GM12878 (cell line): ENCODE data around the gene LZTFL1. TPM values are rescaled to one million over a fixed set of nuclear protein-coding genes. Genes with fewer than 3 reads are reported as not detected.
A peak's percentile ranks its signal among the peaks of the same experiment; 100 is the strongest.

Source experiments
- BCL11A ChIP-seq: IDR thresholded peaks from 2 replicates; pipeline ENCODE4 v1.6.1; 2011; ENCODE audit warnings: low read depth, low read length
- CREB1 ChIP-seq: IDR thresholded peaks from 2 replicates; pipeline ENCODE4 v1.6.1; 2012; ENCODE audit warnings: low read depth, mild to moderate bottlenecking, inconsistent platforms
- FOS ChIP-seq: IDR thresholded peaks from 3 replicates; pipeline ENCODE4 v1.6.1; 2011; ENCODE audit warnings: borderline replicate concordance; ENCODE audit not compliant: insufficient read length; ENCODE audit errors: extremely low read depth
- HCFC1 ChIP-seq: fragments of 150-350 bp; IDR thresholded peaks from 2 replicates; pipeline ENCODE4 v1.6.1; 2014; ENCODE audit warnings: low read length
- HDAC6 ChIP-seq: fragments of 200-600 bp; sonication (generic); IDR thresholded peaks from one replicate; pipeline ENCODE4 v1.8.0; 2017; ENCODE audit warnings: antibody characterized with exemption; ENCODE audit not compliant: unreplicated experiment
- IKZF2 ChIP-seq, 2 experiments: fragments of 450-650 bp; IDR thresholded peaks; 2 replicates each; pipeline ENCODE4 v1.6.1; 2017; ENCODE audit warnings: mild to moderate bottlenecking in 2 of 2, moderate library complexity in 2 of 2
- LARP7 ChIP-seq: fragments of 450-650 bp; IDR thresholded peaks from 2 replicates; pipeline ENCODE4 v1.6.1; 2017; ENCODE audit warnings: mild to moderate bottlenecking
- MXI1 ChIP-seq: fragments of 150-350 bp; IDR thresholded peaks from 2 replicates; pipeline ENCODE4 v1.6.1; 2011; ENCODE audit warnings: low read depth, mild to moderate bottlenecking, inconsistent platforms, low read length, improper control_type of control experiment
- NRF1 ChIP-seq: conservative IDR thresholded peaks from 2 replicates; pipeline ENCODE4 v1.6.1; 2011; ENCODE audit warnings: mild to moderate bottlenecking, low read depth, low read length, improper control_type of control experiment
- POLR2AphosphoS2 ChIP-seq: IDR thresholded peaks from 2 replicates; pipeline ENCODE4 v1.6.1; 2011; ENCODE audit warnings: low read depth, mild to moderate bottlenecking, low read length, improper control_type of control experiment, moderate library complexity
- RAD21 ChIP-seq: IDR thresholded peaks from 2 replicates; pipeline ENCODE4 v1.6.1; 2011; ENCODE audit warnings: mild to moderate bottlenecking, low read depth, low read length, moderate library complexity; ENCODE audit not compliant: insufficient read depth
- SMAD1 ChIP-seq: fragments of 450-650 bp; IDR thresholded peaks from 2 replicates; pipeline ENCODE4 v1.6.1; 2018; ENCODE audit warnings: mild to moderate bottlenecking, low read depth; ENCODE audit not compliant: partially characterized antibody
- SMARCA5 ChIP-seq: fragments of 450-650 bp; IDR thresholded peaks from 2 replicates; pipeline ENCODE4 v1.6.1; 2017; ENCODE audit warnings: mild to moderate bottlenecking
- SUZ12 ChIP-seq: fragments of 200-600 bp; sonication (generic); IDR thresholded peaks from one replicate; pipeline ENCODE4 v1.6.1; 2018; ENCODE audit warnings: antibody characterized with exemption, mild to moderate bottlenecking; ENCODE audit not compliant: unreplicated experiment
- ZNF274 ChIP-seq: IDR thresholded peaks from one replicate; pipeline ENCODE4 v1.8.0; 2011; ENCODE audit not compliant: insufficient read length, insufficient read depth
- polyA plus RNA-seq, 11 experiments: library from polyadenylated mRNA; depleted of rRNA in 4 of 11; unstranded in 6 of 11; stranded (reverse) in 5 of 11; fragments of >200 nt; fragmentation: Nextera tagmentation in 4 of 11; fragmentation: Illumina TruSeq in 1 of 11; extraction: Ambion mirVana in 4 of 11; extraction: Trizol in 1 of 11; gene quantifications; 1 replicate in 1 of 11; 2 replicates in 10 of 11; pipeline versions ENCODE4 v1.2.1 to v1.2.3, GENCODE V29; 2011 to 2016; ENCODE audit warnings: inconsistent platforms in 2 of 11, missing spikeins in 2 of 11, low read depth in 1 of 11
- total RNA-seq, 4 experiments: library from RNA; depleted of rRNA in 3 of 4; stranded (reverse); fragments of >200 nt in 3 of 4; fragmentation: Illumina TruSeq in 1 of 4; extraction: Trizol in 1 of 4; gene quantifications; 2 replicates each; pipeline versions ENCODE4 v1.2.1 to v1.2.3, GENCODE V29; 2013 to 2021
- TF ChIP-seq, protein P1 (sequence below): fragments of 450-650 bp; IDR thresholded peaks from 2 replicates; pipeline ENCODE4 v1.6.1; 2018; ENCODE audit warnings: borderline replicate concordance, mild to moderate bottlenecking; ENCODE audit not compliant: partially characterized antibody
- TF ChIP-seq, protein P2 (sequence below): IDR thresholded peaks from 2 replicates; pipeline ENCODE4 v1.6.1; 2012; ENCODE audit warnings: low read length, inconsistent platforms
- TF ChIP-seq, protein P3 (sequence below): fragments of 450-650 bp; formaldehyde crosslinking; IDR thresholded peaks from 2 replicates; pipeline ENCODE4 v1.4.0; 2022; ENCODE audit warnings: mild to moderate bottlenecking, moderate library complexity
- TF ChIP-seq, protein P4 (sequence below): IDR thresholded peaks from 2 replicates; pipeline ENCODE4 v1.6.1; 2012; ENCODE audit warnings: mild to moderate bottlenecking, low read depth, low read length

LZTFL1 gene
- total and polyA plus RNA-seq, 10 of the 15 experiments (the other 5 are each of a cell fraction or from before 2014, with no cell fraction given): 9.8 to 74.1 (median 11.9) TPM

DNA sequence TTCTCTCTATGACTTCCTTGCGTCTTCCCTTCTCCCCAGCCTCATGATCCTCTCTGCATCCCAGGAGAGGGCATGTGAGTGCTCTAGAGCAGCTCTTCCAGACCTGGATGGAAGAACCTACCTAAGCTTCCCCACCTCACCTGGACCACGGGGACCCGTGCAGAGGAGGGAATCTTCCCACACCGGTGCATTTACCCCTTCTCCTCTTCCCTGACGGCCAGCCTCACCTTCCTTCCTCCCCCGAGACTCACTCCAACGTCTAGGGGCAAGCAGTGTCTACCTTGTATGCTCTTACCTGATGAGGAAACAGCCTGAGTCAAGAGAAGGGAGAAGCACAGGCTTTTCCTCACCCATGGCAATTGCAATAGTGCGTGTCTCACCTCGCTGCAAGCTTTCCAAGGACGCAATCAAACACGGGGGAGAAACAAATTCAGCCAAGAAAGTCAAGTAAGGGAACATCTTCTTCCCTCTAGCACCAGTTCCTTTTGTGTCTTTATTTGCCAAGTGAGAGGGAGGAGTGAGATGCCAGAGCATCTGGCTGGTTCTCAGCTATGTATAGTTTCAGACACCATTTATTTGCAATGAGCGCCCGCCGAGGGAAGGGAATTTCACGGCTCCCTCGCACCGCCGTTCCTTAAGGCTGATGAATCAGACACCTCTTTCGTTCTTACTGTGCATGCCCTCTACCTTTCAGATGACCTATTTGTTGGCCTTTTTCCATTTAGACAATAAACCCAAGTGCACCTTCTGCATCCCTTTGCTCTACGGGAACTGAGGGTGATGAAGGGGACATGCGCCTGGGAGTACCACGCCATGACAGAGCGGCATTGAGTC lies 42.7 kb upstream of the LZTFL1 start (continued):
- TF ChIP-seq, protein P1, sequence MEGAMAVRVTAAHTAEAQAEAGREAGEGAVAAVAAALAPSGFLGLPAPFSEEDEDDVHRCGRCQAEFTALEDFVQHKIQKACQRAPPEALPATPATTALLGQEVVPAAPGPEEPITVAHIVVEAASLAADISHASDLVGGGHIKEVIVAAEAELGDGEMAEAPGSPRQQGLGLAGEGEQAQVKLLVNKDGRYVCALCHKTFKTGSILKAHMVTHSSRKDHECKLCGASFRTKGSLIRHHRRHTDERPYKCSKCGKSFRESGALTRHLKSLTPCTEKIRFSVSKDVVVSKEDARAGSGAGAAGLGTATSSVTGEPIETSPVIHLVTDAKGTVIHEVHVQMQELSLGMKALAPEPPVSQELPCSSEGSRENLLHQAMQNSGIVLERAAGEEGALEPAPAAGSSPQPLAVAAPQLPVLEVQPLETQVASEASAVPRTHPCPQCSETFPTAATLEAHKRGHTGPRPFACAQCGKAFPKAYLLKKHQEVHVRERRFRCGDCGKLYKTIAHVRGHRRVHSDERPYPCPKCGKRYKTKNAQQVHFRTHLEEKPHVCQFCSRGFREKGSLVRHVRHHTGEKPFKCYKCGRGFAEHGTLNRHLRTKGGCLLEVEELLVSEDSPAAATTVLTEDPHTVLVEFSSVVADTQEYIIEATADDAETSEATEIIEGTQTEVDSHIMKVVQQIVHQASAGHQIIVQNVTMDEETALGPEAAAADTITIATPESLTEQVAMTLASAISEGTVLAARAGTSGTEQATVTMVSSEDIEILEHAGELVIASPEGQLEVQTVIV: no peak
- TF ChIP-seq HDAC6: no peak
- TF ChIP-seq SUZ12: no peak
- TF ChIP-seq HCFC1: no peak
- no peak for TF ChIP-seq LARP7
- TF ChIP-seq MXI1: no peak
- peak; percentile 72 to 84 for TF ChIP-seq IKZF2 (IDR thresholded peaks at IDR 0.05)
- no peak for TF ChIP-seq ZNF274
- TF ChIP-seq CREB1: 0 out of 2 replicates have a peak, but pooled peaks have one; percentile 17
- TF ChIP-seq SMARCA5: no peak
- TF ChIP-seq, protein P2, sequence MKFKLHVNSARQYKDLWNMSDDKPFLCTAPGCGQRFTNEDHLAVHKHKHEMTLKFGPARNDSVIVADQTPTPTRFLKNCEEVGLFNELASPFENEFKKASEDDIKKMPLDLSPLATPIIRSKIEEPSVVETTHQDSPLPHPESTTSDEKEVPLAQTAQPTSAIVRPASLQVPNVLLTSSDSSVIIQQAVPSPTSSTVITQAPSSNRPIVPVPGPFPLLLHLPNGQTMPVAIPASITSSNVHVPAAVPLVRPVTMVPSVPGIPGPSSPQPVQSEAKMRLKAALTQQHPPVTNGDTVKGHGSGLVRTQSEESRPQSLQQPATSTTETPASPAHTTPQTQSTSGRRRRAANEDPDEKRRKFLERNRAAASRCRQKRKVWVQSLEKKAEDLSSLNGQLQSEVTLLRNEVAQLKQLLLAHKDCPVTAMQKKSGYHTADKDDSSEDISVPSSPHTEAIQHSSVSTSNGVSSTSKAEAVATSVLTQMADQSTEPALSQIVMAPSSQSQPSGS: peak; percentile 83
- TF ChIP-seq, protein P3, sequence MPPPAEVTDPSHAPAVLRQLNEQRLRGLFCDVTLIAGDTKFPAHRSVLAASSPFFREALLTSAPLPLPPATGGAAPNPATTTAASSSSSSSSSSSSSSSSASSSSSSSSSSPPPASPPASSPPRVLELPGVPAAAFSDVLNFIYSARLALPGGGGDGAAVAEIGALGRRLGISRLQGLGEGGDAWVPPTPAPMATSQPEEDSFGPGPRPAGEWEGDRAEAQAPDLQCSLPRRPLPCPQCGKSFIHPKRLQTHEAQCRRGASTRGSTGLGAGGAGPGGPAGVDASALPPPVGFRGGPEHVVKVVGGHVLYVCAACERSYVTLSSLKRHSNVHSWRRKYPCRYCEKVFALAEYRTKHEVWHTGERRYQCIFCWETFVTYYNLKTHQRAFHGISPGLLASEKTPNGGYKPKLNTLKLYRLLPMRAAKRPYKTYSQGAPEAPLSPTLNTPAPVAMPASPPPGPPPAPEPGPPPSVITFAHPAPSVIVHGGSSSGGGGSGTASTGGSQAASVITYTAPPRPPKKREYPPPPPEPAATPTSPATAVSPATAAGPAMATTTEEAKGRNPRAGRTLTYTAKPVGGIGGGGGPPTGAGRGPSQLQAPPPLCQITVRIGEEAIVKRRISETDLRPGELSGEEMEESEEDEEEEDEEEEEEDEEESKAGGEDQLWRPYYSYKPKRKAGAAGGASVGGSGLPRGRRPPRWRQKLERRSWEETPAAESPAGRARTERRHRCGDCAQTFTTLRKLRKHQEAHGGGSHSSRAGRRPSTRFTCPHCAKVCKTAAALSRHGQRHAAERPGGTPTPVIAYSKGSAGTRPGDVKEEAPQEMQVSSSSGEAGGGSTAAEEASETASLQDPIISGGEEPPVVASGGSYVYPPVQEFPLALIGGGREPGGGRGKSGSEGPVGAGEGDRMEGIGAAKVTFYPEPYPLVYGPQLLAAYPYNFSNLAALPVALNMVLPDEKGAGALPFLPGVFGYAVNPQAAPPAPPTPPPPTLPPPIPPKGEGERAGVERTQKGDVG: no peak
- no peak for TF ChIP-seq POLR2AphosphoS2
- TF ChIP-seq NRF1: no peak
- TF ChIP-seq FOS: no peak
- TF ChIP-seq SMAD1: no peak
- TF ChIP-seq, protein P4, sequence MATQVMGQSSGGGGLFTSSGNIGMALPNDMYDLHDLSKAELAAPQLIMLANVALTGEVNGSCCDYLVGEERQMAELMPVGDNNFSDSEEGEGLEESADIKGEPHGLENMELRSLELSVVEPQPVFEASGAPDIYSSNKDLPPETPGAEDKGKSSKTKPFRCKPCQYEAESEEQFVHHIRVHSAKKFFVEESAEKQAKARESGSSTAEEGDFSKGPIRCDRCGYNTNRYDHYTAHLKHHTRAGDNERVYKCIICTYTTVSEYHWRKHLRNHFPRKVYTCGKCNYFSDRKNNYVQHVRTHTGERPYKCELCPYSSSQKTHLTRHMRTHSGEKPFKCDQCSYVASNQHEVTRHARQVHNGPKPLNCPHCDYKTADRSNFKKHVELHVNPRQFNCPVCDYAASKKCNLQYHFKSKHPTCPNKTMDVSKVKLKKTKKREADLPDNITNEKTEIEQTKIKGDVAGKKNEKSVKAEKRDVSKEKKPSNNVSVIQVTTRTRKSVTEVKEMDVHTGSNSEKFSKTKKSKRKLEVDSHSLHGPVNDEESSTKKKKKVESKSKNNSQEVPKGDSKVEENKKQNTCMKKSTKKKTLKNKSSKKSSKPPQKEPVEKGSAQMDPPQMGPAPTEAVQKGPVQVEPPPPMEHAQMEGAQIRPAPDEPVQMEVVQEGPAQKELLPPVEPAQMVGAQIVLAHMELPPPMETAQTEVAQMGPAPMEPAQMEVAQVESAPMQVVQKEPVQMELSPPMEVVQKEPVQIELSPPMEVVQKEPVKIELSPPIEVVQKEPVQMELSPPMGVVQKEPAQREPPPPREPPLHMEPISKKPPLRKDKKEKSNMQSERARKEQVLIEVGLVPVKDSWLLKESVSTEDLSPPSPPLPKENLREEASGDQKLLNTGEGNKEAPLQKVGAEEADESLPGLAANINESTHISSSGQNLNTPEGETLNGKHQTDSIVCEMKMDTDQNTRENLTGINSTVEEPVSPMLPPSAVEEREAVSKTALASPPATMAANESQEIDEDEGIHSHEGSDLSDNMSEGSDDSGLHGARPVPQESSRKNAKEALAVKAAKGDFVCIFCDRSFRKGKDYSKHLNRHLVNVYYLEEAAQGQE: no peak
- TF ChIP-seq RAD21: 0 out of 2 replicates have a peak, but pooled peaks have one; percentile 21
- peak; percentile 53; the same call in 1 of the 2 replicates for TF ChIP-seq BCL11A
